ENCODE data around the gene CLMP.
"Not testable (repeated sequence)": the region's sequence is repeated elsewhere in the genome, so short reads cannot be mapped to it uniquely, and the experiment has no call there.

CLMP gene

GRCh38 chr11:123216249-123216648 lies 21.2 kb upstream of the CLMP start:
- no peak for DNase-seq

- DNase-seq, result no peak
Observed at GRCh38 chr11:123214940-123215339, 19.9 kb upstream of the CLMP start.

GRCh38 chr11:123214396-123214795 lies 19.3 kb upstream of the CLMP start:
- DNase-seq, result no peak

- no peak for DNase-seq
Observed at GRCh38 chr11:123213307-123213771, 18.3 kb upstream of the CLMP start.

- no peak for DNase-seq
Observed at GRCh38 chr11:123212406-123212805, 17.4 kb upstream of the CLMP start.

- DNase-seq, result no peak
Observed at GRCh38 chr11:123211981-123212380, 16.9 kb upstream of the CLMP start.

GRCh38 chr11:123211149-123211852 lies 16.3 kb upstream of the CLMP start:
- no peak for DNase-seq

GRCh38 chr11:123209591-123209990 lies 14.5 kb upstream of the CLMP start:
- no peak for DNase-seq

- no peak for DNase-seq
Observed at GRCh38 chr11:123206791-123207434, 11.9 kb upstream of the CLMP start.

- not testable (repeated sequence) for DNase-seq
Observed at GRCh38 chr11:123206055-123206454, 11.0 kb upstream of the CLMP start.

GRCh38 chr11:123203934-123204333 lies 8.9 kb upstream of the CLMP start:
- no peak for DNase-seq

- no peak for DNase-seq
Observed at GRCh38 chr11:123203471-123203870, 8.4 kb upstream of the CLMP start.

GRCh38 chr11:123202155-123203151 lies 7.4 kb upstream of the CLMP start:
- DNase-seq, result no peak

GRCh38 chr11:123200264-123200663 lies 5.2 kb upstream of the CLMP start:
- no peak for DNase-seq

- no peak for DNase-seq
Observed at GRCh38 chr11:123197711-123198110, 2.7 kb upstream of the CLMP start.

GRCh38 chr11:123196060-123196714 lies 1.1 kb upstream of the CLMP start:
- no peak for DNase-seq

GRCh38 chr11:123194337-123195187 lies 486 bp downstream of the CLMP start:
- no peak for DNase-seq

- no peak for DNase-seq
Observed at GRCh38 chr11:123193742-123194141, 1.3 kb downstream of the CLMP start.

GRCh38 chr11:123191939-123192338 lies 3.1 kb downstream of the CLMP start:
- no peak for DNase-seq

GRCh38 chr11:123190518-123190917 lies 4.5 kb downstream of the CLMP start:
- no peak for DNase-seq

- no peak for DNase-seq
Observed at GRCh38 chr11:123188508-123189165, 6.4 kb downstream of the CLMP start.

All from activated naive CD4-positive, alpha-beta T cell treated with anti-CD3 and anti-CD28 coated beads, Interleukin-2, amount 50 U/mL, for 16 hours (primary cell).